H4 (cell line): ENCODE results near the gene CDK16. TPM values are rescaled to one million over a fixed set of nuclear protein-coding genes. Genes with fewer than 3 reads are reported as not detected.

Source experiments
- DNase-seq: peaks from one replicate; pipeline ENCODE4 v3.0.0-alpha.2; 2015; ENCODE audit warnings: low spot score
- total RNA-seq: library from RNA; depleted of rRNA; stranded (reverse); fragments of >200 nt; shearing (Covaris generic); gene quantifications from 2 replicates; pipeline ENCODE4 v1.2.3, GENCODE V29; 2014

CDK16 gene
- total RNA-seq, 1 experiment from 2014 or later: 77.1 TPM

- DNase-seq: no peak
These were observed 33.2 kb upstream of the CDK16 start for GRCh38 chrX:47185241-47185640.

DNA sequence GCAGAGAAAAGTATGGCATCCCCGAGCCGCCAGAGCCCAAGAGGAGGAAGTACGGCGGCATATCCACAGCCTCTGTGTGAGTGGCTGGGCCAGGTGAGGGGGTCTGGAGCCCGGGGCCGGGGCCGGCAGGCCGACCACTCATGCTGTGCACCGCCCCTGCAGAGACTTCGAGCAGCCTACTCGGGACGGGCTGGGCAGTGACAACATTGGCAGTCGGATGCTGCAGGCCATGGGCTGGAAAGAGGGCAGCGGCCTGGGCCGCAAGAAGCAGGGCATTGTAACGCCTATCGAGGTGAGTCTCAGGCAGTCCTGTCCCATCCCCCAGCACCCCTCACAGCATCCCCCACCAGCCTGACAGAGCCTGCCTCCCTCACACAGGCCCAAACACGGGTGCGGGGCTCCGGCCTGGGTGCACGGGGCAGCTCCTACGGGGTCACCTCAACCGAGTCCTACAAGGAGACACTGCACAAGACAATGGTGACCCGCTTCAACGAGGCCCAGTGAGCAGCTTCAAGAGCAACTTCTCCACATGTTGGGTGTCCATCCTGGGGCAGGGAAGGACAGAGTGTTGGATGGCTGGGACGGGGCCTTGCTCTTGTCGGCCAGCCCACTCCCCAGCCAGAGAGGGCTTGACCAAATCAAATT lies 32.3 kb upstream of the CDK16 start:
- DNase-seq: no peak

DNA sequence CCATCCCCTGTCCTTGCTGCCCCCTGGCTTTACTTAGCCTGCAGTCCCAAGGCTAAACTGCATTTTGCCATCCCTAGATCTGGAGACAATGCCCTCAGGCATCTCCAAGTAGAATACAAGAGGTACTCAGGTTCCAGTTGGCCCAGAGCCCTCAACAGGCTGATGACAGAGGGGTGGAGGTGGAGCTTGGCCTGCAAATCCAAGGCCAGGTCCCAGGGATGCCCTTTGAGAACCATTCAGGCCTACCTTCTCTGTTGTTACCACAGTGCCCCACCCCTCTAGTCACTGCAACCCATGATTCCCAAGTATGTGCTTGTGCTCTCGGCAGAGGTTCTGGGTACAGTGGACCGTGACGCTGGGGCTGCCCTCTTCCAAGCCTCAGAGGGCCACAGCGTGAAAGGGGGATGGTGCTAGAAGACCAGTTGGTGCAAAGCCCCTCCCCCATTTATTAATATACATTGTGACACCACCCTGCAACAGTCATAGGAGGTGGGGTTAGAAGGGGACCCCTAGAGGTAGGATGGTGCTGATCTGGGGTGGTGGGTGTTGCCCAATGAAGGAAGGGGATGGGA lies 31.3 kb upstream of the CDK16 start:
- DNase-seq: no peak

DNA sequence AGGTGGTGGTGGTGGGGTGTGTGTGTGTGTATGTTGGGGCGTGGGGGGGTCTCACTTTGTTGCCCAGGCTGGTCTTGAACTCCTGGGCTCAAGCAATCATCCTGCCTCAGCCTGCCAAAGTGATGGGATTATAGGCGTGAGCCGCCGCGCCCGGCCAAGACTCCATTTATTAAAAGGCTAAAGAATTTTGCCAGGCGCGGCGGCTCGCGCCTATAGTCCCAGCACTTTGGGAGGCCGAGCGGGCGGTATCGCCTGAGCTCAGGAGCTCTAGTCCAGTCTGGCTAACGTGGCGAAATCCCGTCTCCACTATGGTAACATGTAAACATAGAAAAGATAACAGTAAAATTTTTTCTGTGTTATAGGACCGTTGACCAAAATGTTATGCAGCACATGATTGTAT lies 28.6 kb upstream of the CDK16 start:
- no peak for DNase-seq

DNA sequence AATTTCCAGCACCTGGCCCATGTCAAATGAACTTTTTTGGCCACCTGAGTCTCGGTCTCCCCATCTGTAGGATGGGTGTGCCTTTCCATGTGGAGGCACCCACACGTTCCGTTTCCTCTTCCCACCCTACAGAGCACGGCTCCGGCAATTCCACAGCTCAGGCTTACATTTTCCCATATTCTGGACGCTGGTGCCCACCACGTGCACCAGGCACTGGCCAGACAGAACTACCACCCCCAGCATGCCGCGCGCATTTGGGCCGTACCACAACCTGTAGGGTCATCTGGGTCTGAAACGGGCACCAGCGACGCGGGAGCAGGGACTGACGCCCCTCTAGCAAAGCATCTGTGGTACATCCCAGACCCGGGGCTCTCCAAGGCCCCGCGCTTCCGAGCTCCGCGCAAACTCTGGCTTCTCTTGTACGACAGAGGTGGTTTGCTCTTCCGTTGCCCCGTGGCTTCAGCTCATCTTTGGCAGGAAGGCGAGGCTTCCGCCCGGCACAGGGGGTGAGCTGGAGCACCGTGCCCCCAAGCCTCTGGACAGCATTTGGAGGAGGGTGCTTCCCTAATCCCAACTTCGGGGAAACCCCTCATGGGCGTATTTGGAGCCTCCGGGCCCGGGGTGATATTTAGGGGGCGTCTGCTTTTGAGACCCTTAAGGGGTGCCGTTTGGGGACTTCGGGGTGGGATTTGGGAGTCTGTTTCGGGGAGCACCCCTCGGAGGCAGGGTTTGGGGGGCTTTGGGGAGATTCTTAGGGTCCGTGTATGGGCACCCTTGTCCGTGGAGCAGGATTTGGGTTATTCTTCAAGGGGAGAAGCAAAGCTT lies 27.8 kb upstream of the CDK16 start:
- peak; percentile 89 for DNase-seq

DNA sequence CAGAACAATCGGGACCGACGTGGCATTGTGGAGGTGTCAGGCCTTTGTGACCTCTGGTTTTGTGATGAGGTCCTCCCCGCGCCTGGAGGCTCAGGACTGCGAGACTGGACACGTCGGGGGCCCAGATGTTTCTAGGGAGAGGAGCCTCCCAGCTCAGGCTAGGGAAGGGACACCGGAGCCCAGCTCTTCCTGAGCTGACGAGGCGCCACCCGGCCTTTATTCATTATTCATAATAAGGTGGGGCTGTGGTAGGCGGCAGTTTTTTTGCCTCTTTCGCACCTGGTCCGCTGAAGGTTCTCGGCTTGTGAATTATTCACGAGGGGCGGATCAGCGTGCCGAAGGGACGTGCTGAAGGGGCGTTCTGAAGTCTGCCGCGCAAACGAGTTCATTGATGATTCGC lies 27.1 kb upstream of the CDK16 start:
- DNase-seq: no peak

- DNase-seq: no peak
These were observed 26.6 kb upstream of the CDK16 start for GRCh38 chrX:47191806-47192401.

DNA sequence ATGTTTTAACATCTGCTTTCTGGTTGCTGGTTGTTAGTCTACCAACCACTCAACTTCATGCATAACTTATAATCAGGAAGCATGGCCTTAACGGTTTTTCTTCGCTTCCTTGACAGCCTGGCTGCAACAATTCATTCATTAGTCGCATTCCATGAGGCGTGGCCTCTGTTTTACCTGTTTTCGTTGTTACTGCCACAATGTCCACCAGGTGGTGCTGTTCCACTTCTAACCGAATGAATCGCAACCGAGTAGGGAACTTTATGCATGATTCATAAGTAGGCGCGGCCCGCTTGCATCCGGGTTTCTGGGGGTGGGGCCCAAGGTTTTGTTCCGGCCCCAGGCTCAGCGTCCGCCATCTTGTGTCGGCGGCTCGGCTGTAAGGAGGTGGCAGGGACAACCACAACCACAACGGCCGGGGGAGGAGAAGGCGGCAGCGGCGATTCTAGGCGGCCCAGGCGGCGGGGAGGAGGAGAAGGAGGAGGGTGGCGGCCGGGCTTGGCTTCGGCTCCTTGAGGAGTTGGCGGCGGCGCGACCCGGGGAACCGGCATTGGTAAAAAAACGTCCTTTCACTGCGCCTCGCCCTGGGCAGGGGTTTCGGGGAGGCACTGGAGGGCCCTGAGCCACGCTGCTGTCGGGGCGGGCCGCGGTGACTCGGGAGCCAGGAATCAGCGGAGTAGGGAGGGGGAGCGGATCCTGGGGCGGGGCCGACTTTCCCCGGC lies 24.8 kb upstream of the CDK16 start, which contains the start of gene UBA1:
TSS of gene UBA1 (plus strand) at position 355 of the 719 bp plus-strand sequence. CDS start 4,974 bp downstream, outside the sequence.
- peak; percentile 90 for DNase-seq

DNA sequence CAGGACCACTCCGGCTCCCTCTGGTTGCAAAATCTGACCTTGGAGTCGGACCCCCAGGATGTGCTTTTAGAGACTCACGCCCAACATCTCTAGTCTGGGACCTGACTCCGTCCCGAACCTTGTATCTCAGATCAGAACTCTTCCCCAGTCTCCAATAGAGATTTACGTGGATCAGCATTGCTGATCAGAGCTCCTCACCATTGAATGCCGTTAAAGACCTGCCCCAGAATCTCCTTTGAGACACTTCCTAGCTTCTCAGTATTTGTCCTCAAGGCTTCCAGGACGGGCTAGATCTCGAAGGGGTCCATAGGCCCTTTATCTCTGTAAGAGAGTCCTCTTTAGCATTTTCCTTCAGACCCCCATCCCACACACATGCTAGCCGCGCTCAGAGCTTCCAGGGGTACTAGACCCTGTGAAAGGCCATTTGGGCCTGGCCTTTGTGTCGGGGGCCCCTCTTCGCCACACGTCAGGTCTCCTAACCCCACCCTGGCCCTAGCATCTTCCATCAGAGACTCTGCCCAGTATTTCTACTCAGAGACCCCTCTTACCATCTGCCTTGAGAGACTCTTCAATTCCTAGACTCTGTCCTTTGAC lies 24.2 kb upstream of the CDK16 start:
- no peak for DNase-seq

GRCh38 chrX:47196098-47196497 lies 22.4 kb upstream of the CDK16 start:
- no peak for DNase-seq

DNA sequence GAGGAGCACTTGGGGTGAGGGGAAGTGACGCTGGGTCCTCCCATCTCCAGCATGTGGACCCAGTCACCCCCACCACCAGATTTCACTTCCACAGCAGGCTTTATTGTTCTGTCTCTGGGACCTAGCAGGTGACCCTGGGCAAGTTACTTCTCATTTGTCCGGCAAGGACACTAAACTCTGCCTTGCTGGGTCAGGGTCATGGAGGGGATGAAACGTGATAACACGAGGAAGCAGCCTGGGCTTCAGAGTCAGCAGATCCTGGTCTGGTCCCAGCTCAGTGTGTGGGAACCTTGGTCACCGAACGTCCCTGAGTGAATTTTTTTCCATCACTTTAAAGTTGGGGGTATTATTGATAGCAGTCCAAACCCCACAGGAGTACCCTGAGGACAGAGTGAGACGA lies 21.0 kb upstream of the CDK16 start:
- DNase-seq: no peak

DNA sequence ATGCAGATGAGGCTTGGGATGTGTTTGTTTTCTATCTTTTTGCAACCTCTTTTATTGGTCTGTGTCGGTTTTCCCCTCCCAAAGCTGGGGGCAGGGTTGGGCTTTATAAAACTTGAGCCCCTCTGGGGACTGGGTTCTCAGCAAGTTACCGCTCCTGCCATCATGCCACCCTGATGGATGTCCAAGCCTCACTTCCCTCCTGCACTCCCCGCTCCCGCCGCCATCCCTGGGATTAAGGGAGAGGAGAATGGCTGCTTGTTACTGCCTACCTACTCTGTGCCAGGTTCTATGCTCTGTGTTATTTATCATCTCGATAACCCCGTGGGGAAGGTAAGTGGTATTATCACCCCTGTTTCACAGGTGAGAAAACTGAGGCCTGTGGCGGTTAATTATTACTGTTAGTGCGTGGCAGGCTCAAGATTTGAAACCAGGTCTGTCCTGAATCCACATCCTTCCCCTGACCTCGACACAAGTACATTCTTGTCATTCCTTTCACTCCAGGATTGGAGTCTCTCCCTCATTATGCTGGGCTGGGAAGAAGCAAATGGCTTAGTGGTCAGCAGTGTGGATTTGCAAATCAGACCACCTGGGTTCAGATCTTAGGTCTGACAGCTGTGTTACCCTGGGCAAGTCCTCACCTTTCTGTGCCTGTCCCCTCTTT lies 20.3 kb upstream of the CDK16 start:
- no peak for DNase-seq

GRCh38 chrX:47198687-47199080 lies 19.8 kb upstream of the CDK16 start:
- DNase-seq: no peak

DNA sequence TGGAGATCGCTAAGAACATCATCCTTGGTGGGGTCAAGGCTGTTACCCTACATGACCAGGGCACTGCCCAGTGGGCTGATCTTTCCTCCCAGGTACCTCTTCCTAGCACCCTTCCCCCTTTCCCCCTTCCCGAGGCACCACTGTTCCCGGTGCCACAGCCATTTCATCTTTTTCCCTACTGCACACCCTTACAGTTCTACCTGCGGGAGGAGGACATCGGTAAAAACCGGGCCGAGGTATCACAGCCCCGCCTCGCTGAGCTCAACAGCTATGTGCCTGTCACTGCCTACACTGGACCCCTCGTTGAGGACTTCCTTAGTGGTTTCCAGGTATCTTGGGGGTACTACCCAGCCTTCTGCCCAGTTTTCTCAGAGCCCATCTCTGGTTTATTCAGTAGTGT lies 19.2 kb upstream of the CDK16 start:
- no peak for DNase-seq

- no peak for DNase-seq
These were observed 17.9 kb upstream of the CDK16 start for GRCh38 chrX:47200385-47201150.

DNA sequence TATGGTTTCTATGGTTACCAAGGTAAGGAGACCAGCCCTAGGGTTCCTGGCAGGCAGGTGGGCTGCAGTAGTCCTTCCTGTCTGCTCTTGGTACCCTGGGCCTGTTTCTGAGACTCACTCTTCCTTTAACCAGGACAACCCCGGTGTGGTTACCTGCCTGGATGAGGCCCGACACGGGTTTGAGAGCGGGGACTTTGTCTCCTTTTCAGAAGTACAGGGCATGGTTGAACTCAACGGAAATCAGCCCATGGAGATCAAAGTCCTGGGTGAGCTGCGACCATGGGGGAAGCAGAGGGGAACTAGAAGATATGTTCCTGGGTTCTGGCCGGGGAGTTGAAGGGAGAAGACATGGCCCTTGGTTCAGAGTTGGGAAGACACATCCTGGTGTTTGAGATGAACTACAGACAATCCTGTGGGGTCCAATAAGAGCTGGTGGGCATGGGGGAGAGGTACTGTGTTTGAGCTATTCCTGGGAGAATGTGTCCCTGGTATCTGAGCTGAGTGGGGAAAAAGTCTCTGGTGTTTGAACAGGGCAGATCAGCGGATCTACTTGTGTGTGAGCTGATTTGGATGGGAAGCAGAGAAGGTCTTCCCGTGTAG lies 17.0 kb upstream of the CDK16 start:
- DNase-seq: no peak

GRCh38 chrX:47202316-47202715 lies 16.2 kb upstream of the CDK16 start:
- DNase-seq: no peak

DNA sequence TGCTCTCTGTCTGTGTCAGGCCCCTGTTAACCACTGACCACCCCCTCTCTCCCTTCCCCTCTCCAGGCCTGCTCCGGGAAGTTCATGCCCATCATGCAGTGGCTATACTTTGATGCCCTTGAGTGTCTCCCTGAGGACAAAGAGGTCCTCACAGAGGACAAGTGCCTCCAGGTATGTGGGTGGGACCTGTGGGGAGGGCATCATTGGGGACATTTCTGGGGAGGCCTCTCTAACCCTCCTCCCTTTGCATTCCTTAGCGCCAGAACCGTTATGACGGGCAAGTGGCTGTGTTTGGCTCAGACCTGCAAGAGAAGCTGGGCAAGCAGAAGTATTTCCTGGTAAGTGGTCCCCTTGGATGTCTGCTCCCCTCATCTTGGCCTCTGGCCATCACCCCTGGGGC lies 15.6 kb upstream of the CDK16 start:
- no peak for DNase-seq

- no peak for DNase-seq
These were observed 13.5 kb upstream of the CDK16 start for GRCh38 chrX:47204970-47205369.

GRCh38 chrX:47206316-47206715 lies 12.2 kb upstream of the CDK16 start:
- no peak for DNase-seq
